Measurements from ENCODE around the gene ADAMTS2.

GRCh38 chr5:179319123-179319522 lies 26.1 kb downstream of the ADAMTS2 start:
- TF ChIP-seq FOXK2 (IDR thresholded peaks at IDR 0.05) (no peak), HDGF (IDR thresholded peaks at IDR 0.05; ENCODE audit: borderline replicate concordance) (no peak), FOXA1 (IDR thresholded peaks at IDR 0.05) (no peak), SUZ12 (IDR thresholded peaks at IDR 0.05) (no peak), FOXM1 (IDR thresholded peaks at IDR 0.05; ENCODE audit: borderline replicate concordance) (no peak), BHLHE40 (IDR thresholded peaks at IDR 0.05; ENCODE audit: borderline replicate concordance) (no peak), TARDBP (IDR thresholded peaks at IDR 0.05) (no peak), SP1 (IDR thresholded peaks at IDR 0.05) (no peak), NFRKB (IDR thresholded peaks at IDR 0.05) (no peak), L3MBTL2 (conservative IDR thresholded peaks at IDR 0.05) (no peak), PKNOX1 (IDR thresholded peaks at IDR 0.05) (no peak), ELF4 (IDR thresholded peaks at IDR 0.05) (no peak), ZNF384 (IDR thresholded peaks at IDR 0.05) (no peak)
